Fibroblast of skin of right biceps (primary cell): ENCODE measurements around the gene DHDDS.
"Not testable (repeated sequence)": the region's sequence is repeated elsewhere in the genome, so short reads cannot be mapped to it uniquely, and the experiment has no call there.

Source experiments
- DNase-seq: peaks from one replicate; pipeline ENCODE4 v3.0.0-alpha.2; 2013

Gene DHDDS

DNA sequence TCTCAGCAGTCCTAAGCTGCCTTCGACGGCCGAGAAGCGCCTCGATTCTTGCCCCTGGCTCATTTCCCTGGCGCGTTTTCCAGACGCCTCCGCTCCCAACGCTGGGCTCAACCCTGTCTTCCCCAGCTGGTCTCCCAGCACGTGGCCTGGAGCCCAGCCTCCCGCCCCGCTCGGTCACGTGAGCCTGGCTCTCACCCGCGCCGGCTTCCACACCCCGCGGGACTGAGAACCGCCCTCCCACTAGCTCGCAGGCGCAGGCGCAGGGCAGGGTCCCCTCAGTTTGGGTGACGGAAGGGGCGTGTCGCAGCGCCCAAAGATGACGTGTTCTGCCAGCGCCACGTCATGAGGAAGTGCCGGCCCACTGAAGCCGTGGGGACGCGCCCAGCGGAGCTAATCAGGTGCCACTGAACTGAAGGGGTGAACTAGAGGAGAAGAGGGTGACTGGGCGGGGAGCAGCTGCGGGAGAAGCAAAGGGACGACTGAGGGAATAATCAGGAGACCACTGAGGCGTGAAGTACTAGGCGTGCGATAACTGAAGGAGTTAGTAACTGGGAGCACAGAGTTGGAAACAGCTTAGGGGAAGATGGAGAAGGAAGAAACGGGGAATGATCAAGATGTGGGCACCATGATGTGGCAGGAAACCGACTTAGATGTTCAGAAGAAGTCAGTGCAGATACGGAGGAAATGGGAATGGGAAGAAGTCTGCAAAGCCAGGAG is at the start of gene DHDDS:
Gene DHDDS, plus strand, starts transcription at position 343 of the 717 bp plus-strand sequence. CDS start 625 bp downstream, outside the sequence.
- peak; percentile 98 for DNase-seq

DNA sequence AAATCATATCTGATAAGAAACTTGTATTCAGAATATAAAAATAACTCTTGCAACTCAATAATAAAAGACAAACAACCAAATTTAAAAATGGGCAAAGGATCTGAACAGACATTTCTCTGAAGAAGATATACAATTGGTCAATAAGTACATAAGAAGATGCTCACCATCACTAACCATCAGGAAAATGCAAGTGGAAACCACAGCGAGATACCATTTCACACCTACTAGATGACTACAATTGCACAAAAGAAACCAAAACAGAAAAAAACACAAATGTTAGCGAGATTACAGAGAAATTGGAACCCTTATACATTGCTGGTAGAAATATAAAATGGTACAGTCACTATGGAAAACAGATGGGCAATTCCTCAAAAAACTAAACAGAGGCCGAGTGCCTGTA is 48.0 kb upstream of the DHDDS start:
- DNase-seq: no peak

GRCh38 chr1:26385063-26385462 is 47.1 kb upstream of the DHDDS start:
- not testable (repeated sequence) for DNase-seq

GRCh38 chr1:26387447-26387846 is 44.7 kb upstream of the DHDDS start:
- peak; percentile 36 for DNase-seq

- peak; percentile 15 for DNase-seq
These were observed 43.2 kb upstream of the DHDDS start for GRCh38 chr1:26388791-26389445.

DNA sequence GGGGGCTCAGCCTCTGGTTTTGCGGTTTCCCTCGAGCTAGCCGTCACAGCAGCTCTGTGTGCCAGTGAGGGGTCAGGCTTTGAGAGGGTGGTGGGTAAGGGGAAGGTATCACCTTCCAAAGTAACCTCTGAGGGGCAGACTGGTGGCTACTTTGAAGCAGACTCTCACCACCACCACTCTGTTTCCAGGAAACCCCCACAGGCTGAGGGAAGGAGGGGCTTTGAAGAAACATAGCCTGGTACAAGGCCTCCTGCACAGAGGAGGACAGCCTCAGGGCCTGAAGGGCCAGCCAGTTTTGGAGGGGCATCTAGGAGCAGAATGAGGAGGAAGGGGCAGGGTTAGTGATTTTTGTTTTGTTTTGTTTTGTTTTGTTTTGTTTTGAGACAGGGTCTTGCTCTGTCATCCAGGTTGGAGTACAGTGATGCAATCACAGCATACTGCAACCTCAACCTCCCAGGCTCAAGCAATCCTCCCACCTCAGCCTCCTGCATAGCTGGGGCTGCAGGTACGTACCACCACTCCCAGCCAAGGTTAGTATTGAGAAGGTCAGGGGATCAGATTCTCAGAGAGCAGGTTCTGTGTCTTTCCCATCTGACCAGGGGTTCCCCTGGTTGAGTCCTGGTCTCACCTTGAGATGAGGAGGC is 42.4 kb upstream of the DHDDS start:
- DNase-seq: no peak

- peak; percentile 58 for DNase-seq
These were observed 40.7 kb upstream of the DHDDS start for GRCh38 chr1:26391450-26391849.

- no peak for DNase-seq
These were observed 36.4 kb upstream of the DHDDS start for GRCh38 chr1:26395754-26396153.

GRCh38 chr1:26399034-26399433 is 33.1 kb upstream of the DHDDS start:
- no peak for DNase-seq

DNA sequence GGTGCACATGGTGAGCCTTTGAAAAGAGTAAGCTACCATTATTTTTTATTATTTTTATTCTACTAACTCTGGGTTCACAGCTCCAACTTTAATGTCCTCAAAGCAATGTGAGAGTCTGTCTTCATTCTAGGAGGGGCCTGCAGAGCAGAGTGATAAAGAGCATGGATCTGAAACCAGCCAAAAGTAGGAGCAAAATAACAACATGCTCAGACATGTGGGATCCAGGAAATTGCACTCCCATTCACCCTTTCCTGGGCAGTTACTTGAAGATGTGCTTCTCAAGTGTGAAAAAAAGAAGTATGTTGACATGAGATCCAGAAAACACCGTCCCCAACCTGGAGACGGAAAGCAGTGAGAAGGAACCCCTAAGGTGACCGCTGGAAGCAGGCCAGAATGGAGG is 30.2 kb upstream of the DHDDS start:
- no peak for DNase-seq

- no peak for DNase-seq
These were observed 28.5 kb upstream of the DHDDS start for GRCh38 chr1:26403656-26404055.

DNA sequence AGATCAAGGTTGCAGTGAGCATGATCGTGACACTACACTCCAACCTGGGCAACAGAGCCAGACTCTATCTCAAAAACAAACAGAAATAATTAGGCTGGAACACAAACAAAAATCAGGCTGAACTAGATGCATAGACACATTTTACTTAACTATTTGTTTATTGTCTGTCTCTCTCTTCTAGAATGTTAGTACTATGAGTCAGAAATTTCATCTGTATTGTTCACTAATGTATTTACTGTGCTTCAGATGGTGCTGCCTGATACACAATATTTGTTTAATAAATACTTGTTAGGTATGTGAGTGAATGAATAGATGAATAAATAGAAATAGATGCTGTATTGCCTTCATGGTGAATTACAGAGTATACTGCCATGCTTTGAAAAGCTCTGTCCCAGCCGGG is 27.5 kb upstream of the DHDDS start:
- DNase-seq: no peak

GRCh38 chr1:26405281-26405915 is 26.7 kb upstream of the DHDDS start:
- peak; percentile 77 for DNase-seq

GRCh38 chr1:26408604-26409003 is 23.5 kb upstream of the DHDDS start:
- DNase-seq: peak; percentile 71

- DNase-seq: no peak
These were observed 22.8 kb upstream of the DHDDS start for GRCh38 chr1:26409191-26409807.

- DNase-seq: no peak
These were observed 21.2 kb upstream of the DHDDS start, which contains the start of gene LIN28A for GRCh38 chr1:26410706-26411623. LIN28A (plus strand) TSS chr1:26410817; CDS start chr1:26410892, 75 bp downstream.

GRCh38 chr1:26411624-26412074 is 20.5 kb upstream of the DHDDS start:
- no peak for DNase-seq

GRCh38 chr1:26412180-26412840 is 19.8 kb upstream of the DHDDS start:
- DNase-seq: no peak

GRCh38 chr1:26413031-26413430 is 19.1 kb upstream of the DHDDS start:
- no peak for DNase-seq

DNA sequence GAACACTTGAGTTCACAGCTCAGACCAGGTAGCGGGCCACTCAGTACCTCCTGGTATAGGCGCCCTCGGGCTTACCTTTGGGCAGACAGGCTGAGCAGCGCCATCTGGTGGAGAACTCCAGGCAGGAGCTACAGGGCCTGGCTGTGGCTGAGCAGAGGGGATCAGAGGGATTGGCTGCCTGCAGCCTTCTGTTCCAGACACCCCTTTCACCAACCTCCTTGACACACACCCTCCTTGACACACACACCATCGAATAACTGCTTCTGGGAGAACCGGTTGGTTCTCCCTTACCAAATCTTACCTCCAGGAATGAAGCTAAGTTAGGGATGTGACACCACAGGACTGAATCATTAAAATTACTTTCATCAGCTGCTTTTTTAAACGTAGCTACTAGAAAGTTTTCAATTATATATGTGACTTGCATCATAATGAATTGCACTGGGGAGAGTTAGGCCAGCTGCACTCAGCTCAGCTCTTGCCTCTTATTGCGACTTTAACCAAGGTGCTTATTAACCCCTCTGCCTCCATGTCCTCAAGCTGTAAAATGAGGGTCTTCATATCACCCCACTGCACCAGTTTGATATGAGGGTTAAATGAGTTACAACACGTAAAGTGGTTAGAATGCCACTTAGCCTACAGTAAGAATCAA is 14.9 kb upstream of the DHDDS start:
- peak; percentile 49 for DNase-seq
